ENCODE data around the gene CD247. TPM values are rescaled to one million over a fixed set of nuclear protein-coding genes. Genes with fewer than 3 reads are reported as not detected.

Gene CD247
- total and polyA plus RNA-seq, 2 of the 13 experiments (the other 11 are each of a cell fraction or from before 2014, with no cell fraction given) = 0.20 TPM; not detected in 1

GRCh38 chr1:167499106-167499505 lies 19.2 kb downstream of the CD247 start:
- CTCF ChIA-PET (ENCODE audit: low intra/inter-chr PET ratio, low total read pairs) = no interaction called here
- no peak for FAIRE-seq
- in situ Hi-C loops (cut with HindIII; ENCODE audit: extremely low pct_ligation_motif_present, low pct_unique_long_range_greater_than_20kb) = no loop called here

More at GRCh38 chr1:167499106-167499505, 19.2 kb downstream of the CD247 start:
- H3K36me3 ChIP-seq (replicated peaks in 1 of 2; ENCODE audit: control insufficient read depth in 1 of 2, insufficient read depth in 2 of 2, low read length in 2 of 2) = no peaks in the 10 kb centered on the region
- POLR2A ChIA-PET = no interaction called here
- 0% methylated on average over 2 of the region's 4 CpGs for whole genome bisulfite sequencing (ENCODE audit: low lambda C conversion rate)
- no peaks in the 10 kb centered on the region for H3K4me1 ChIP-seq (ENCODE audit: insufficient read depth, low read length)
- no peaks in the 10 kb centered on the region for H3K9me3 ChIP-seq (ENCODE audit: low read length)
- BruUV-seq (replicated peaks) = no TSS peak
- H3K27ac ChIP-seq (ENCODE audit: extremely low read length, insufficient read depth, low read length) = no peak overlapping the region
- no peaks in the 10 kb centered on the region for H4K20me1 ChIP-seq (ENCODE audit: insufficient read depth, low read length)
- no peak overlapping the region for H3K4me2 ChIP-seq (ENCODE audit: low read depth, low read length)
- H2AFZ ChIP-seq (ENCODE audit: low read length) = no peak overlapping the region
- TF ChIP-seq KLF11 (CRISPR knock-in tag; IDR thresholded peaks at IDR 0.05) = no peak
- no peak for TF ChIP-seq ZMYM4 (CRISPR knock-in tag; IDR thresholded peaks at IDR 0.05)
- TF ChIP-seq ATF3 (CRISPR knock-in tag; IDR thresholded peaks at IDR 0.05) = no peak
- no peak for TF ChIP-seq IKZF1 (IDR thresholded peaks at IDR 0.05)
- no peak for TF ChIP-seq ZNF737 (CRISPR knock-in tag; IDR thresholded peaks at IDR 0.05; ENCODE audit: borderline replicate concordance)
- no peak for TF ChIP-seq THRA (CRISPR knock-in tag; IDR thresholded peaks at IDR 0.05; ENCODE audit: borderline replicate concordance)
- TF ChIP-seq MNT (IDR thresholded peaks at IDR 0.05) = no peak
- TF ChIP-seq NPAS2 (CRISPR knock-in tag; IDR thresholded peaks at IDR 0.05; ENCODE audit: borderline replicate concordance) = no peak
- no peak for TF ChIP-seq TRAFD1 (CRISPR knock-in tag; IDR thresholded peaks at IDR 0.05; ENCODE audit: borderline replicate concordance)
- TF ChIP-seq ZNF770 (CRISPR knock-in tag; IDR thresholded peaks at IDR 0.05) = no peak
- no peak for TF ChIP-seq TMF1 (CRISPR knock-in tag; IDR thresholded peaks at IDR 0.05; ENCODE audit: low read depth)
- no peak for TF ChIP-seq TGIF2 (CRISPR knock-in tag; IDR thresholded peaks at IDR 0.05)
- no peak for TF ChIP-seq CEBPB (IDR thresholded peaks at IDR 0.05; ENCODE audit: borderline replicate concordance, low read depth, low read length)
- no peak for TF ChIP-seq THAP11 (CRISPR knock-in tag; IDR thresholded peaks at IDR 0.05)
- no peak for TF ChIP-seq HNRNPLL (IDR thresholded peaks at IDR 0.05; ENCODE audit: low read depth, low read length, poor library complexity, severe bottlenecking)
- ATAC-seq (no peak), DNase-seq (ENCODE audit: low spot score) (no peak)
- peaks cover 8 to 54% of the 10 kb centered on the region in 2 experiments; a peak in 3 of 5 replicates for H3K27me3 ChIP-seq (ENCODE audit: control insufficient read depth in 1 of 2, insufficient read depth in 2 of 2, low read length in 2 of 2)
- H3K79me2 ChIP-seq (ENCODE audit: insufficient read depth, low read length) = no peaks in the 10 kb centered on the region
- H3K9ac ChIP-seq (ENCODE audit: insufficient read depth, low read depth, low read length) = no peak overlapping the region
- intact Hi-C loops (cut with micrococcal nuclease; ENCODE audit: unreplicated experiment) = no loop called here
- no peak overlapping the region for H3K4me3 ChIP-seq (replicated peaks in 1 of 3; ENCODE audit: insufficient read depth in 1 of 3, low read depth in 2 of 3, low read length in 3 of 3)
